H1 (cell line): ENCODE data around the gene DIPK1B. TPM values are rescaled to one million over a fixed set of nuclear protein-coding genes. Genes with fewer than 3 reads are reported as not detected.

ENCODE experiments used
- CTCF ChIA-PET: fragments of 300-600 bp; sonication (Branson Sonifier 250); formaldehyde crosslinking; loops from one replicate; lab custom pipeline; 2021; ENCODE audit not compliant: partially characterized antibody; lab: Charles Lee
- POLR2A ChIA-PET: fragments of 300-600 bp; sonication (Branson Sonifier 250); formaldehyde crosslinking; loops from one replicate; lab custom pipeline; 2021; ENCODE audit warnings: inconsistent platforms; ENCODE audit not compliant: partially characterized antibody; lab: Charles Lee
- DNase-seq, 2 experiments: peaks; one replicate each; pipeline versions ENCODE4 v3.0.0 to v3.0.0-alpha.2; 2010 to 2022; ENCODE audit warnings: low spot score in 2 of 2, low read depth in 1 of 2, mixed read lengths in 1 of 2
- FAIRE-seq: peaks from 2 replicates; lab custom pipeline; 2011; peaks lifted over from hg19 to GRCh38; lab: Jason Lieb, UNC
- H2AFZ ChIP-seq: 2 replicates; pipeline ENCODE4 v1.8.1; 2012; ENCODE audit warnings: low read length, inconsistent platforms
- H2AK5ac ChIP-seq: 2 replicates; pipeline ENCODE4 v1.6.1; 2013; ENCODE audit warnings: low read depth, low read length
- H2BK120ac ChIP-seq: replicated peaks from 2 replicates; pipeline ENCODE3; 2013; ENCODE audit warnings: low read depth, low read length, inconsistent platforms
- H2BK12ac ChIP-seq: 2 replicates; pipeline ENCODE4 v1.6.1; 2013; ENCODE audit warnings: low read depth, low read length
- H2BK15ac ChIP-seq: 2 replicates; pipeline ENCODE4 v1.6.1; 2013; ENCODE audit warnings: low read length
- H2BK20ac ChIP-seq: 2 replicates; pipeline ENCODE4 v1.6.1; 2013; ENCODE audit warnings: low read length
- H2BK5ac ChIP-seq: 2 replicates; pipeline ENCODE4 v1.6.1; 2013; ENCODE audit warnings: low read depth, low read length
- H3K14ac ChIP-seq: 2 replicates; pipeline ENCODE4 v1.6.1; 2013; ENCODE audit warnings: inconsistent platforms; ENCODE audit not compliant: insufficient read length
- H3K18ac ChIP-seq: 2 replicates; pipeline ENCODE4 v1.6.1; 2013; ENCODE audit warnings: low read length; ENCODE audit errors: extremely low read depth
- H3K23ac ChIP-seq: 2 replicates; pipeline ENCODE4 v1.6.1; 2013; ENCODE audit warnings: inconsistent platforms; ENCODE audit not compliant: insufficient read length
- H3K23me2 ChIP-seq: 2 replicates; pipeline ENCODE4 v1.6.1; 2013; ENCODE audit warnings: low read depth, low read length
- H3K27ac ChIP-seq: 2 replicates; pipeline ENCODE4 v1.6.1; 2011; ENCODE audit warnings: low read depth, low read length, inconsistent platforms
- H3K27me3 ChIP-seq, 4 experiments: replicated peaks in 1 of 4; 1 replicate in 1 of 4; 2 replicates in 3 of 4; pipeline versions ENCODE4 v1.6.1 to v1.8.1; 2011 to 2013; ENCODE audit warnings: low read length in 3 of 4, mild to moderate bottlenecking in 3 of 4, inconsistent platforms in 2 of 4, mixed read lengths in 2 of 4, moderate library complexity in 1 of 4; ENCODE audit not compliant: control insufficient read depth in 3 of 4, insufficient read depth in 3 of 4; ENCODE audit errors: extremely low read depth in 1 of 4
- H3K36me3 ChIP-seq, 4 experiments: 2 replicates each; pipeline versions ENCODE4 v1.6.1 to v1.8.1; 2011 to 2013; ENCODE audit warnings: mild to moderate bottlenecking in 4 of 4, low read length in 3 of 4, moderate library complexity in 2 of 4, control low read depth in 1 of 4, inconsistent platforms in 1 of 4; ENCODE audit not compliant: insufficient read depth in 4 of 4, control insufficient read depth in 2 of 4
- H3K4ac ChIP-seq: replicated peaks from 2 replicates; pipeline ENCODE3; 2013; ENCODE audit warnings: low read length, low read depth, mixed read lengths, inconsistent platforms; ENCODE audit not compliant: insufficient read length
- H3K4me1 ChIP-seq, 4 experiments: replicated peaks in 1 of 4; 1 replicate in 1 of 4; 2 replicates in 3 of 4; pipeline versions ENCODE4 v1.6.1 to v1.8.1; 2011 to 2013; ENCODE audit warnings: low read length in 3 of 4, inconsistent platforms in 2 of 4, mixed read lengths in 1 of 4; ENCODE audit not compliant: insufficient read depth in 4 of 4, control insufficient read depth in 3 of 4
- H3K4me2 ChIP-seq, 2 experiments: 2 replicates each; pipeline versions ENCODE4 v1.6.1 to v1.8.1; 2011 to 2013; ENCODE audit warnings: low read depth in 2 of 2, low read length in 2 of 2, control low read depth in 1 of 2, inconsistent platforms in 1 of 2, mild to moderate bottlenecking in 1 of 2; ENCODE audit not compliant: insufficient read depth in 1 of 2
- H3K4me3 ChIP-seq, 4 experiments: fragments of 200-600, 300-600 bp in 1 of 4; sonication (generic), shearing (Covaris generic), sonication (Bioruptor Twin) in 1 of 4; 2 replicates each; pipeline versions ENCODE4 v1.5.1 to v1.8.1; 2011 to 2016; ENCODE audit warnings: low read length in 4 of 4, low read depth in 3 of 4, control low read depth in 2 of 4, inconsistent platforms in 2 of 4, mild to moderate bottlenecking in 2 of 4, mixed read lengths in 1 of 4, moderate library complexity in 1 of 4; ENCODE audit not compliant: insufficient read depth in 2 of 4; ENCODE audit errors: extremely low read depth in 1 of 4
- H3K56ac ChIP-seq: replicated peaks from 2 replicates; pipeline ENCODE3; 2013; ENCODE audit warnings: low read depth, mild to moderate bottlenecking, mixed read lengths, low read length, inconsistent platforms; ENCODE audit not compliant: insufficient read length
- H3K79me1 ChIP-seq: 2 replicates; pipeline ENCODE4 v1.6.1; 2013; ENCODE audit warnings: low read depth, low read length, control low read depth
- H3K79me2 ChIP-seq, 2 experiments: 2 replicates each; pipeline versions ENCODE4 v1.6.1 to v1.8.1; 2012 to 2013; ENCODE audit warnings: low read length in 2 of 2, mild to moderate bottlenecking in 2 of 2, inconsistent platforms in 1 of 2; ENCODE audit not compliant: insufficient read depth in 2 of 2, control insufficient read depth in 1 of 2
- H3K9ac ChIP-seq, 4 experiments: replicated peaks in 1 of 4; 1 replicate in 1 of 4; 2 replicates in 3 of 4; pipeline versions ENCODE4 v1.6.1 to v1.8.1; 2011 to 2013; ENCODE audit warnings: low read depth in 3 of 4, low read length in 3 of 4, control low read depth in 2 of 4, mild to moderate bottlenecking in 2 of 4, moderate library complexity in 2 of 4, inconsistent platforms in 1 of 4; ENCODE audit errors: extremely low read depth in 1 of 4
- H3K9me3 ChIP-seq, 2 experiments: 2 replicates each; pipeline versions ENCODE4 v1.6.1 to v1.8.1; 2012 to 2013; ENCODE audit warnings: mild to moderate bottlenecking in 2 of 2, moderate library complexity in 2 of 2, control low read depth in 1 of 2, inconsistent platforms in 1 of 2, low read depth in 1 of 2, low read length in 1 of 2, mixed read lengths in 1 of 2; ENCODE audit not compliant: insufficient read depth in 2 of 2
- H4K20me1 ChIP-seq, 2 experiments: replicated peaks in 1 of 2; 2 replicates each; pipeline versions ENCODE3 to v1.8.1; 2011 to 2013; ENCODE audit warnings: inconsistent platforms in 2 of 2, low read length in 2 of 2, mild to moderate bottlenecking in 1 of 2; ENCODE audit not compliant: insufficient read depth in 2 of 2, control insufficient read depth in 1 of 2
- H4K5ac ChIP-seq: 2 replicates; pipeline ENCODE4 v1.6.1; 2013; ENCODE audit warnings: low read length, low read depth, mixed read lengths, inconsistent platforms; ENCODE audit not compliant: insufficient read length
- H4K8ac ChIP-seq: 2 replicates; pipeline ENCODE4 v1.8.0; 2013; ENCODE audit warnings: mild to moderate bottlenecking, moderate library complexity, low read length, inconsistent platforms; ENCODE audit not compliant: insufficient read depth; ENCODE audit errors: extremely low read depth
- H4K91ac ChIP-seq: replicated peaks from 2 replicates; pipeline ENCODE3; 2013; ENCODE audit warnings: low read length, mixed read lengths, inconsistent platforms; ENCODE audit not compliant: insufficient read length
- ASH2L ChIP-seq: fragments of 200-600, 300-600 bp; sonication (generic); IDR thresholded peaks from one replicate; pipeline ENCODE4 v1.7.1; 2017; ENCODE audit warnings: low read length
- CHD2 ChIP-seq: IDR thresholded peaks from 2 replicates; pipeline ENCODE4 v1.6.1; 2012; ENCODE audit warnings: low read length, improper control_type of control experiment
- FOSL1 ChIP-seq: IDR thresholded peaks from 2 replicates; pipeline ENCODE4 v1.6.1; 2011; ENCODE audit warnings: mild to moderate bottlenecking, low read depth, low read length, moderate library complexity; ENCODE audit not compliant: insufficient read depth
- HDAC2 ChIP-seq, 2 experiments: fragments of 300-600 bp in 1 of 2; sonication (generic) in 1 of 2; IDR thresholded peaks; 2 replicates each; pipeline ENCODE4 v1.6.1; 2011 to 2012; ENCODE audit warnings: low read depth in 2 of 2, low read length in 2 of 2, mild to moderate bottlenecking in 2 of 2, moderate library complexity in 2 of 2, borderline replicate concordance in 1 of 2, inconsistent platforms in 1 of 2
- HDAC6 ChIP-seq: IDR thresholded peaks from one replicate; pipeline ENCODE4 v1.7.1; 2012; ENCODE audit warnings: low read depth, mild to moderate bottlenecking, inconsistent platforms, low read length, moderate library complexity
- JUN ChIP-seq: IDR thresholded peaks from 2 replicates; pipeline ENCODE4 v1.6.1; 2011; ENCODE audit warnings: low read depth, mild to moderate bottlenecking, improper control_type of control experiment, low read length
- MAFK ChIP-seq: IDR thresholded peaks from 2 replicates; pipeline ENCODE4 v1.6.1; 2012; ENCODE audit warnings: low read depth, mild to moderate bottlenecking, improper control_type of control experiment, low read length
- PHF8 ChIP-seq: fragments of 200-600 bp; sonication (generic); conservative IDR thresholded peaks from 2 replicates; pipeline ENCODE4 v1.7.1; 2012; ENCODE audit warnings: low read depth, mild to moderate bottlenecking, inconsistent platforms, low read length, moderate library complexity
- RBBP5 ChIP-seq: IDR thresholded peaks from 2 replicates; pipeline ENCODE4 v1.7.1; 2012; ENCODE audit warnings: low read depth, mild to moderate bottlenecking, inconsistent platforms, low read length, moderate library complexity, borderline replicate concordance
- SP2 ChIP-seq: IDR thresholded peaks from 2 replicates; pipeline ENCODE4 v1.6.1; 2012; ENCODE audit warnings: mild to moderate bottlenecking, low read length, inconsistent platforms
- YY1 ChIP-seq: IDR thresholded peaks from 2 replicates; pipeline ENCODE4 v1.6.1; 2011; ENCODE audit warnings: low read depth, mild to moderate bottlenecking, low read length
- WGBS, 2 experiments: shearing (Covaris generic) in 1 of 2; methylation state at CpG; one replicate each; pipeline versions ENCODE4 v1.1.6 to v1.1.7; 2013 to 2015; ENCODE audit warnings: low lambda C conversion rate in 2 of 2, mixed read lengths in 2 of 2, inconsistent platforms in 1 of 2, low coverage in 1 of 2, missing lambda C conversion rate in 1 of 2; ENCODE audit not compliant: insufficient replicate concordance in 2 of 2, insufficient coverage in 1 of 2, insufficient read length in 1 of 2; ENCODE audit errors: extremely low coverage in 1 of 2, missing lambda C conversion rate in 1 of 2; 5-methylcytosine and 5-hydroxymethylcytosine counted together
- polyA plus RNA-seq, 7 experiments: library from polyadenylated mRNA; depleted of rRNA in 3 of 7; stranded (reverse) in 5 of 7; unstranded in 2 of 7; fragments of >200 nt in 5 of 7; fragments of 200-250 nt in 2 of 7; gene quantifications; 1 replicate in 5 of 7; 2 replicates in 1 of 7; 4 replicates in 1 of 7; pipeline versions ENCODE4 v1.2.1 to v1.2.3, GENCODE V29; 2011 to 2013; ENCODE audit warnings: missing spikeins in 2 of 7, mixed read lengths in 2 of 7
- total RNA-seq: library from RNA; stranded (reverse); fragmentation: NEBNext Ultra II Directional; extraction: Animal tissue kit (Norgen Biotek cat#: 25700); gene quantifications from 2 replicates; pipeline ENCODE4 v1.2.1, GENCODE V29; 2021

DIPK1B gene
- total and polyA plus RNA-seq, 2 of the 8 experiments (the other 6 are each of a cell fraction or from before 2014, with no cell fraction given) = 32.3 to 64.8 TPM

GRCh38 chr9:136746155-136746490, 33.8 kb downstream of the DIPK1B start:
- Histone ChIP-seq H3K4ac (no peak overlapping the region), H4K20me1 (no peaks in the 10 kb centered on the region), H3K23ac (no peak overlapping the region), H3K79me2 (no peaks in the 10 kb centered on the region), H3K23me2 (no peaks in the 10 kb centered on the region; the same call in 1 of the 2 replicates), H4K8ac (no peak overlapping the region), H3K14ac (no peak overlapping the region), H3K27me3 (peaks cover 0 to 4% (median 0%) of the 10 kb centered on the region in 4 experiments; a peak in 2 of 7 replicates), H3K79me1 (no peaks in the 10 kb centered on the region), H4K91ac (no peak overlapping the region), H2BK20ac (no peak overlapping the region), H3K9me3 (no peaks in the 10 kb centered on the region), H2BK12ac (no peak overlapping the region), H2BK15ac (no peak overlapping the region), H3K36me3 (no peaks in the 10 kb centered on the region), H2AK5ac (no peak overlapping the region), H3K27ac (no peak overlapping the region), H3K4me2 (no peak overlapping the region), H3K9ac (no peak overlapping the region), H2BK120ac (no peak overlapping the region), H3K18ac (no peak overlapping the region), H2AFZ (no peak overlapping the region), H3K4me3 (no peak overlapping the region), H3K4me1 (peaks cover 0 to 19% (median 9%) of the 10 kb centered on the region in 4 experiments; a peak in 6 of 7 replicates), H4K5ac (no peak overlapping the region), H3K56ac (no peak overlapping the region), H2BK5ac (no peak overlapping the region)
- ChIA-PET CTCF (interaction anchor here (1.5 to 2.3 kb wide), 2 partner anchors 14 to 75 kb away, joined by 5 to 8 read pairs; no protein-coding TSS in a partner anchor), POLR2A (interaction anchor here (11.7 kb wide), 1 partner anchor 16 kb away, joined by 137 read pairs; no protein-coding TSS in a partner anchor)
- DNase-seq (no peak), FAIRE-seq (no peak)
- TF ChIP-seq HDAC2 (IDR thresholded peaks at IDR 0.05; ENCODE audit: borderline replicate concordance in 1 of 2, low read depth in 2 of 2, low read length in 2 of 2) (no peak), RBBP5 (no peak), JUN (no peak), MAFK (no peak), YY1 (no peak), CHD2 (no peak), ASH2L (no peak), FOSL1 (no peak), SP2 (no peak), PHF8 (no peak), HDAC6 (no peak)
- 83% methylated on average over 1 of the region's 22 CpGs; no CpG with 5 or more reads in 1 of the 2 experiments for WGBS, 2 experiments
